ENCODE results near the gene TCEAL1. TPM values are rescaled to one million over a fixed set of nuclear protein-coding genes. Genes with fewer than 3 reads are reported as not detected.

Gene TCEAL1
- total RNA-seq, 2 experiments from 2014 or later = 6.5 to 7.7 TPM

- DNase-seq = no peak
- TF ChIP-seq CTCF (IDR thresholded peaks at IDR 0.05) = no peak
- CTCF ChIA-PET = no interaction called here
- no peak for ATAC-seq
- Mint-ChIP-seq H3K36me3 (ENCODE audit: low read depth) (peaks cover 31% of the 10 kb centered on the region), H3K4me1 (ENCODE audit: low read depth) (peaks cover 4% of the 10 kb centered on the region), H3K27me3 (no peaks in the 10 kb centered on the region), H3K27ac (no peak overlapping the region), H3K9me3 (no peaks in the 10 kb centered on the region), H3K4me3 (no peak overlapping the region)
- intact Hi-C loops (cut with micrococcal nuclease) = no loop called here
- POLR2A ChIA-PET = no interaction called here
Observed at GRCh38 chrX:103678199-103678993, 49.6 kb downstream of the TCEAL1 start.

Other genes with a start within 250 kb of the TCEAL1 start
- gene RAB40A, start 109.5 kb upstream of the TCEAL1 start, total RNA-seq = under 1 TPM; 0.18 to 0.58 TPM
- gene TCEAL4, start 43.5 kb upstream of the TCEAL1 start, total RNA-seq = 10 to 100 TPM; 15.8 to 18.7 TPM
- gene TCEAL3, start 21.0 kb upstream of the TCEAL1 start, total RNA-seq = 1 to 10 TPM; 5.6 to 7.9 TPM
- 100 to 1,000 TPM; 234 to 239 TPM for gene MORF4L2, start 57.7 kb downstream of the TCEAL1 start, total RNA-seq
- 1 to 10 TPM in 1 of 2 experiments, under 1 TPM in 1; 0.52 to 1.1 TPM for gene TMEM31, start 81.9 kb downstream of the TCEAL1 start, total RNA-seq
- not detected for gene PLP1, start 147.9 kb downstream of the TCEAL1 start, total RNA-seq
- under 1 TPM; 0.38 to 0.45 TPM for gene RAB9B, start 203.3 kb downstream of the TCEAL1 start, total RNA-seq

Data from activated CD8-positive, alpha-beta T cell treated with anti-CD3 and anti-CD28 coated beads for 36 hours (primary cell).